ENCODE measurements around the gene MEOX2.

MEOX2 gene

GRCh38 chr7:15620491-15621185 lies 65.8 kb downstream of the MEOX2 start:
- no peak overlapping the region for H3K4me3 ChIP-seq (ENCODE audit: low read length)
- TF ChIP-seq CTCF (conservative IDR thresholded peaks at IDR 0.05; ENCODE audit: low read depth, low read length): no peak
- no peak for DNase-seq (ENCODE audit: low read depth)

GRCh38 chr7:15618275-15618674 lies 68.2 kb downstream of the MEOX2 start:
- H3K4me3 ChIP-seq (ENCODE audit: low read length): no peak overlapping the region
- DNase-seq (ENCODE audit: low read depth): no peak
- no peak for TF ChIP-seq CTCF (conservative IDR thresholded peaks at IDR 0.05; ENCODE audit: low read depth, low read length)

- DNase-seq (ENCODE audit: low read depth): no peak
- no peak for TF ChIP-seq CTCF (conservative IDR thresholded peaks at IDR 0.05; ENCODE audit: low read depth, low read length)
- H3K4me3 ChIP-seq (ENCODE audit: low read length): no peak overlapping the region
Measured at GRCh38 chr7:15612205-15612604, 74.3 kb downstream of the MEOX2 start.

- no peak overlapping the region for H3K4me3 ChIP-seq (ENCODE audit: low read length)
- TF ChIP-seq CTCF (conservative IDR thresholded peaks at IDR 0.05; ENCODE audit: low read depth, low read length): no peak
- no peak for DNase-seq (ENCODE audit: low read depth)
Measured at GRCh38 chr7:15610503-15610902, 76.0 kb downstream of the MEOX2 start.

GRCh38 chr7:15609287-15609686 lies 77.2 kb downstream of the MEOX2 start:
- no peak for TF ChIP-seq CTCF (conservative IDR thresholded peaks at IDR 0.05; ENCODE audit: low read depth, low read length)
- H3K4me3 ChIP-seq (ENCODE audit: low read length): no peak overlapping the region
- no peak for DNase-seq (ENCODE audit: low read depth)

GRCh38 chr7:15607529-15608210 lies 78.8 kb downstream of the MEOX2 start:
- TF ChIP-seq CTCF (conservative IDR thresholded peaks at IDR 0.05; ENCODE audit: low read depth, low read length): no peak
- no peak for DNase-seq (ENCODE audit: low read depth)
- H3K4me3 ChIP-seq (ENCODE audit: low read length): no peak overlapping the region

- H3K4me3 ChIP-seq (ENCODE audit: low read length): no peak overlapping the region
- DNase-seq (ENCODE audit: low read depth): no peak
- TF ChIP-seq CTCF (conservative IDR thresholded peaks at IDR 0.05; ENCODE audit: low read depth, low read length): no peak
Measured at GRCh38 chr7:15606561-15606960, 79.9 kb downstream of the MEOX2 start.

Data from retinal pigment epithelial cell (primary cell).